GM21717 (cell line): Measurements from ENCODE around the gene TRPM7.
"Not testable (repeated sequence)": the region's sequence is repeated elsewhere in the genome, so short reads cannot be mapped to it uniquely, and the experiment has no call there.

Experiments used
- ATAC-seq: cut with Tn5 transposase; IDR thresholded peaks from one replicate; pipeline ENCODE4 v1.9.1; 2021; ENCODE audit warnings: mild to moderate bottlenecking, moderate library complexity; ENCODE audit not compliant: unreplicated experiment

The TRPM7 gene, protein sequence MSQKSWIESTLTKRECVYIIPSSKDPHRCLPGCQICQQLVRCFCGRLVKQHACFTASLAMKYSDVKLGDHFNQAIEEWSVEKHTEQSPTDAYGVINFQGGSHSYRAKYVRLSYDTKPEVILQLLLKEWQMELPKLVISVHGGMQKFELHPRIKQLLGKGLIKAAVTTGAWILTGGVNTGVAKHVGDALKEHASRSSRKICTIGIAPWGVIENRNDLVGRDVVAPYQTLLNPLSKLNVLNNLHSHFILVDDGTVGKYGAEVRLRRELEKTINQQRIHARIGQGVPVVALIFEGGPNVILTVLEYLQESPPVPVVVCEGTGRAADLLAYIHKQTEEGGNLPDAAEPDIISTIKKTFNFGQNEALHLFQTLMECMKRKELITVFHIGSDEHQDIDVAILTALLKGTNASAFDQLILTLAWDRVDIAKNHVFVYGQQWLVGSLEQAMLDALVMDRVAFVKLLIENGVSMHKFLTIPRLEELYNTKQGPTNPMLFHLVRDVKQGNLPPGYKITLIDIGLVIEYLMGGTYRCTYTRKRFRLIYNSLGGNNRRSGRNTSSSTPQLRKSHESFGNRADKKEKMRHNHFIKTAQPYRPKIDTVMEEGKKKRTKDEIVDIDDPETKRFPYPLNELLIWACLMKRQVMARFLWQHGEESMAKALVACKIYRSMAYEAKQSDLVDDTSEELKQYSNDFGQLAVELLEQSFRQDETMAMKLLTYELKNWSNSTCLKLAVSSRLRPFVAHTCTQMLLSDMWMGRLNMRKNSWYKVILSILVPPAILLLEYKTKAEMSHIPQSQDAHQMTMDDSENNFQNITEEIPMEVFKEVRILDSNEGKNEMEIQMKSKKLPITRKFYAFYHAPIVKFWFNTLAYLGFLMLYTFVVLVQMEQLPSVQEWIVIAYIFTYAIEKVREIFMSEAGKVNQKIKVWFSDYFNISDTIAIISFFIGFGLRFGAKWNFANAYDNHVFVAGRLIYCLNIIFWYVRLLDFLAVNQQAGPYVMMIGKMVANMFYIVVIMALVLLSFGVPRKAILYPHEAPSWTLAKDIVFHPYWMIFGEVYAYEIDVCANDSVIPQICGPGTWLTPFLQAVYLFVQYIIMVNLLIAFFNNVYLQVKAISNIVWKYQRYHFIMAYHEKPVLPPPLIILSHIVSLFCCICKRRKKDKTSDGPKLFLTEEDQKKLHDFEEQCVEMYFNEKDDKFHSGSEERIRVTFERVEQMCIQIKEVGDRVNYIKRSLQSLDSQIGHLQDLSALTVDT (N-terminal part only)

DNA sequence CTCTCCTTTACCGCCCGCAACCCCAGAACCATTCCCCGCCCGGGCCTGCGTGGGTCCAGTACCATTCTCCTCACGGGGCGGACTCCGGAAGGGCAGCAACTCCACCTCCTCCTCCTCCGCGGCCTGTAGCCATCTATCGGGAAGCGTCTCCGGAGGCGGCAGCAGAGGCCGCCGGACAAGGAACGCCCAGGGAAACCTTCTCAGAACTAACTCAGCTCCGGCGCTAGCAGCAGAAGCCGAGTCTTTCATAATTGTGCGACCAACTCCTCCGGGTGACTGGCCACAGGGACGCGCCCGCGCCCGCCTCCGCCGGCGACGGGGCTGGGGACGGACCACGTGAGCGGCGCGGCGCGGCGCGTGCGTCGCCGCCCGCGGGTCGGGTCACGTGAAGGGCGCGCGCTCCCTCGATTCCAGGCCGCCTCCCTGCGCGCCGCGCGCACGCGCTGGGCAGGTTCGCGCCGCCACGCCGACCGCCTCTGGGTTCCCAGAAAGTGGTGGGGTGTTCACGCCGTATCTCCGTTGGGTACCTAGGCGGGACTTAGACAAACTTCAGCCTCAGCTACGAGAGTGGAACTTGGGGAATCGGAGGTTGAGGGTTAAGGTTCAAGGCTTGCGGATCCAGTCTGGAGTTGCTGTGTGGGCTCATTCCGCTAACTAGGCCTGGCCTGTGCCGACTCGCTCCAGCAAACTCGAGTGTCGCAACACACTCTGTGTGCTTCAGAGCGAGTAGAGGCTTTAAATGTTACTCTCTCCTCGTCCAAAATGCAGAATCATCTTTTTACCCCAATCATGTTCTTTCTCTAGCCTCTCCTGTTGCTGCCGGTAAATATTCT, at the start of gene TRPM7:
Gene TRPM7 (minus strand): TSS at position 329 of the 833 bp plus-strand sequence. CDS start 264 bp downstream, at position 65.
- peak; percentile 76 for ATAC-seq

GRCh38 chr15:50735156-50735555, 48.6 kb upstream of the TRPM7 start:
- ATAC-seq: no peak

GRCh38 chr15:50726315-50726714, 39.7 kb upstream of the TRPM7 start:
- no peak for ATAC-seq

- no peak for ATAC-seq
These were observed 32.1 kb upstream of the TRPM7 start for GRCh38 chr15:50718700-50719125.

DNA sequence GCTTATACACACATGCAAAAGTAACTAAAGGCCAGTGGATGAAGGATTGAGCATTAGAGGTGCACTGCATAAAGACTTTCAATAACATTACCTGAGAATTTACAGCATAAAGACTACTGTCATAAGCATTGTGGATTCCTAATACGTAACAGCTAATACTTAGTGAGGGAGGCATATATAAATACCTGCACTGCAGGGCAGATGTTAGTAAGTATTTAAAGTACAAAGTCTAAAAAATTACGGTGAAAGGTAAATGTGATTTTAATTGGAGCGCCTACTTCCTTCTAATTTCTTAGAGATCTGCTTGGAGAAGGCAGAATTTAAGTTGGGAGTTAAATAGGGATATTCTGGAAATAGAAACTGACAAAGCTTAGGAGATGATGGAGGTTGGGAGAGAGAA, 25.4 kb upstream of the TRPM7 start:
- no peak for ATAC-seq

- ATAC-seq: no peak
These were observed 24.0 kb upstream of the TRPM7 start for GRCh38 chr15:50710585-50710984.

DNA sequence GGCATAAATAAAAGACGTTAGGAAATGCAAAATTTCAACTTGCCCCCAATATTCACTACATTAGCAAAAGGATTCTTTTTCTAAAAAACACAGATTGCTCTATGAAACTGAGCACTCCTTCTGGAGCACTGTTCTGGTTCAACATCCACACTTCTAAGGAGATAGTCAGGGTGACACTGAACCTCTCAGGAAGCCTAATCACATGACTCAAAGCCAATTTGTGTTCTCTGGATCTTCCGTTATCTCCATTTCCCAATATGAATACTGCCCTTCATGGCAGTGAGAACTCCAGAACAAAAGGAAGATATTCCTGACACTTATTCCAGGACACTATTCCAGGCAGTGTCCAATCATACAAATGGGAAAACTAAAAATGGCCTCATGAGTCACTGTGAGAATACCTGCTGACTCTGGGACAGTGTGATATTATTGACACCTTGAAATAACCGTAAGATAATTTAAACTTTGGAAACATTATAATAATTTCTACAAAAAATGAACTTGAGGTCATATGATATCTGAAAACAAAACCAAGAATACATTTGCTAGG, 21.4 kb upstream of the TRPM7 start:
- ATAC-seq: no peak

- ATAC-seq: no peak
These were observed 16.3 kb upstream of the TRPM7 start for GRCh38 chr15:50702762-50703334.

DNA sequence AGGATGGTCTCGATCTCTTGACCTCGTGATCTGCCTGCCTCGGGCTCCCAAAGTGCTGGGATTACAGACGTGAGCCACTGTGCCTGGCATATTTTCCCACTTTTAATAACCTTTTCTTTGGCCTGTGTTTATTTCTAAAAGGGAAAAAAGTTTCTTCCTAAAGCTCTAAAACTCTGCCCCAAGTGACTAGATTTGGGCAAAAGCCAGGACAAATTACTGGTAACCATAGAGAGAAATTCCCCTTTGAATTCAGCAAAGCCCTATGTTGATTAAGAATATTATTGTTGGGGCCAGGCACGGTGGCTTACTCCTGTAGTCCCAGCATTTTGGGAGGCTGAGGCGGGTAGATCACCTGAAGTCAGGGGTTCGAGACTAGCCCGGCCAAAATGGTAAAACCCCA, 11.5 kb upstream of the TRPM7 start:
- ATAC-seq: no peak

DNA sequence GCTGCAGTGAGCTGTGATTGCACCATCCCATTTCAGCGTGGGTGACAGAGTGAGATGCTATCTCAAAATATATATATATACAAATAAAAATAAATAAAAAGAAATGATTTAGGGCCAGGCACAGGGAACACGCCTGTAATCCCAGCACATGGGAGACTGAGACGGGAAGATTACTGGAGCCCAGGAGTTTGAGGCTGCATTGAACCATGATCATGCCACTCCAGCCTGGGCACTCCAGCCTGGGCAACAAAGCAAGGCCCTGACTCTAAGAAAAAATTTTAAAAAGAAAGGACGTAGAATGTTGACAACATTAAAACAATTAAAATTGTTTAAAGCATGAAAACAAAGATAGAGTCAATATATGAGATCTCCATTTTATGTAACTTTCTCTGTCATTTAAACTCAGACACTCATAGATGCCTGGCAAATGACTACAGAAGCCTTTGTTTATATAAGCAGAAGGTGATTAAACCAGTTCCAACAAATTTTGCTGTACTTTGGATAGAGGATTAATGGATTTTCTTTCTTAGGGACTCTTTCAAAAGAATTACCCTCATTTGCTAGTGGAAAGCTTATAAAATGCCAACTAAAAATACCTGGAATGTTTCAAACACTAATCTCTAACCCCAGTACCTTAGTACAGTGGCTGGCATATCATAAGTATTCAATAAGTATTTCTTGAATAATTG, 10.7 kb upstream of the TRPM7 start:
- no peak for ATAC-seq

GRCh38 chr15:50694634-50695165, 8.1 kb upstream of the TRPM7 start:
- ATAC-seq: not testable (repeated sequence)

- ATAC-seq: peak; percentile 6
These were observed 805 bp upstream of the TRPM7 start for GRCh38 chr15:50687302-50687902.

DNA sequence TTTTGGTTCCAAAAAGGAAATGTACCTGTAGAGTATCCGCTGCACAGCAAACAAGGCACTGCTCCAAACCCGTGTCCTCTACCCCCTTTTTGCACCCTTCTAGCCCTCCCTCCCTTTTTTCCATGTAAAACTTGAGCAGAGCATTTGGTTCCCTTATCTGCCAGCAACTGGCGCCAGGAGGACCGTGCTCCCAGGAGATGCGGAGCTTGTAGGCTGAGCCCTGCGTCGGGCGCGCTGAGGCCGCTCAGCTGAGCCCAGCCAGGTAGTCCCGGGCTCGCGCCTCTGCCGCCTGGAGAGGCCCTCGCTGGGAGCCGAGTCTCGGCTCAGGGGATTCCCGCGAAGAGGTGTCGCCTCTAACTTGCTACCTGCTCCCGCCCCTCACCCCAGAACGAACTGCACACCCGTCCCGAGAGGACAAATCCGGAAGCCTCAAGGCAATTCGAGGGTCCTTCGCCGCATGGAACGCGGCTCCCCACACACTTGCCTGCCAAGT, 575 bp downstream of the TRPM7 start:
- ATAC-seq: peak; percentile 59

DNA sequence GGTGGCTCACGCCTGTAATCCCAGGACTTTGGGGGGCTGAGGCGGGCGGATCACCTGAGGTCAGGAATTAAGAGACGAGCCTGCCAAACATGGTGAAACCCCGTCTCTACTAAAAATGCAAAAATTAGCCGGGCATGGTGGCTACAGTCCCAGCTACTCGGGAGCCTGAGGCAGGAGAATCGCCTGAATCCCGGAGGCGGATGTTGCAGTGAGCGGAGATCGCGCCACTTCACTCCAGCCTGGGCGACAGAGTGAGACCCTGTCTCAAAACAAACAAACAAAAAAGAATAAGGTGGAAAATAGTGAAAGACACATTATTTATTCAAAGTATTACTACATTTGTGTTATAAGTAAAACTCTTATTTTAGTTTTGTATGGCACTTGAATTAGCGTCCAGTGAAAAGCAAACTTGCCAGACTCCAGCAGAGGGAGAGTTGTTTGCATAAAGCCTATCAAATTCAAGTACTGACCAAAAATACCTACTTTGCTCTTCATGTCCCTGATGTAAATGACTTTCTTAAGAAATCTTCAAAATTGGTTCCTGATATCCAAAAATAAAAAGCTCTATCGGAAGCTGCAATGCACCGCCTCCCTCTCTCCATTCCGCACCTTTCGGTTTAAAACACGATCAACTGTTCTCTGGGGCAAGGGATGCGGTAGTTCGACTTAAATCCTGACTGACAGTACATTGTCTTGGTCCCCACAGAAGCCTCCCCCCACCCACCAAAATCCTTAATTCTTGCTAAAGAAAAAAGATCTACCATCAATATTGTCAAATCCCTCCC, 1.2 kb downstream of the TRPM7 start:
- ATAC-seq: no peak

- no peak for ATAC-seq
These were observed 5.1 kb downstream of the TRPM7 start for GRCh38 chr15:50681467-50681866.

DNA sequence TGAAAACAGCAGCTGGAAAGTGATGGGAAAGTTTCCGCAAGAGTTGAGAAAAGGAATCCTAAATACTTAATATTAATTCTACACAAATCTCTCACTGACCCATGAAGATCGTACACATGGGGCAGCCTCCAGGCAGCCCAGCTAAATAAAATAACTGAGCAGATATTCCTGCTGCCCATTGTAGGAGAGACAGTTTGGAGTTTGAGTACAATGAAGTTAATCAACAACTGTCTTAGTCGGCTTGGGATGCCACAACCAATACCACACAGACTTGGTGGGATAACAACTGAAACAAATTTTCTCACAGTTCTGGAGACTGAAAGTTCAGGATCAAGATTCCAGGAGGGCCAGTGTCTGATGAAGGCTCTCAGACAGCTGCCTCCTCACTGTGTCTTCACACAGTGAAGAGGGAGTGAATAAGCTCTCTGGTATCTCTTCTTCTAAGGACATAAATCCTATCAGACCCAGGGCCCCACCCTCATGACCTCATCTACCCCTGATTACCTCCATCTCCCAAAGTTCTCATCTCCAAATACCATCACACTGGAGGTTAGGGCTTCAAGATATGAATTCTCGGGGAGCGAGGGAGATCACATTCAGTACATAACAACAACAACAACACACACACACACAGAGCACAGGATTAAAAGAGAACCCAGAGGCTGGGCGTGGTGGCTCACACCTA, 9.7 kb downstream of the TRPM7 start:
- ATAC-seq: no peak
